Chondrocyte (in vitro differentiated cells): ENCODE results near the gene TTLL5. TPM values are rescaled to one million over a fixed set of nuclear protein-coding genes. Genes with fewer than 3 reads are reported as not detected.
A peak's percentile ranks its signal among the peaks of the same experiment; 100 is the strongest.

ENCODE experiments used
- DNase-seq: peaks from one replicate; pipeline ENCODE4 v3.0.0; 2021; ENCODE audit warnings: mixed read lengths, low spot score
- H3K27ac Mint-ChIP-seq: one replicate; pipeline ENCODE4 v1.8.0; 2021; ENCODE audit warnings: mild to moderate bottlenecking, moderate library complexity, mixed read lengths; ENCODE audit not compliant: unreplicated experiment
- H3K27me3 Mint-ChIP-seq: 2 replicates; pipeline ENCODE4 v1.8.0; 2021; ENCODE audit warnings: low read depth, mixed read lengths
- H3K36me3 Mint-ChIP-seq: 2 replicates; pipeline ENCODE4 v1.8.0; 2021; ENCODE audit warnings: low read depth, mixed read lengths
- H3K4me1 Mint-ChIP-seq: 2 replicates; pipeline ENCODE4 v1.8.0; 2021; ENCODE audit warnings: low read depth, mild to moderate bottlenecking, mixed read lengths
- H3K4me3 Mint-ChIP-seq: one replicate; pipeline ENCODE4 v1.8.0; 2021; ENCODE audit warnings: mild to moderate bottlenecking, moderate library complexity, mixed read lengths; ENCODE audit not compliant: unreplicated experiment
- H3K9me3 Mint-ChIP-seq: 2 replicates; pipeline ENCODE4 v1.8.0; 2021; ENCODE audit warnings: low read depth, mixed read lengths
- CTCF ChIP-seq: fragments of 200-600 bp; sonication (generic); IDR thresholded peaks from 2 replicates; pipeline ENCODE4 v1.5.0; 2021; ENCODE audit warnings: antibody characterized with exemption, mild to moderate bottlenecking, moderate library complexity
- total RNA-seq: library from RNA; stranded (reverse); gene quantifications from 3 replicates; pipeline ENCODE4 v1.2.1, GENCODE V29; 2021

The TTLL5 gene
- total RNA-seq, 1 donor from 2014 or later = 22.1 TPM

- no peak overlapping the region for H3K27ac Mint-ChIP-seq
- H3K27me3 Mint-ChIP-seq = no peaks in the 10 kb centered on the region
- peaks cover 35% of the 10 kb centered on the region for H3K4me1 Mint-ChIP-seq
- H3K36me3 Mint-ChIP-seq = peaks cover 29% of the 10 kb centered on the region
- DNase-seq = no peak
- no peak overlapping the region for H3K4me3 Mint-ChIP-seq
- peaks cover 20% of the 10 kb centered on the region for H3K9me3 Mint-ChIP-seq
- TF ChIP-seq CTCF = no peak
Measured at GRCh38 chr14:75802486-75802885, 141.4 kb downstream of the TTLL5 start.

- no peak for DNase-seq
- peak overlapping the region; percentile 43 for H3K27ac Mint-ChIP-seq
- peaks cover 11% of the 10 kb centered on the region for H3K9me3 Mint-ChIP-seq
Measured at GRCh38 chr14:75803765-75804164, 142.7 kb downstream of the TTLL5 start.

GRCh38 chr14:75804570-75805275, 143.7 kb downstream of the TTLL5 start:
- peak overlapping the region; percentile 28 for H3K27ac Mint-ChIP-seq
- DNase-seq = no peak
- H3K36me3 Mint-ChIP-seq = peaks cover 9% of the 10 kb centered on the region
- H3K4me3 Mint-ChIP-seq = no peak overlapping the region
- peaks cover 4% of the 10 kb centered on the region for H3K9me3 Mint-ChIP-seq
- peaks cover 35% of the 10 kb centered on the region for H3K4me1 Mint-ChIP-seq
- no peak for TF ChIP-seq CTCF
- H3K27me3 Mint-ChIP-seq = no peaks in the 10 kb centered on the region

More at GRCh38 chr14:75803765-75804164, 142.7 kb downstream of the TTLL5 start:
- Mint-ChIP-seq H3K4me3 (no peak overlapping the region), H3K4me1 (peaks cover 35% of the 10 kb centered on the region), H3K27me3 (no peaks in the 10 kb centered on the region), H3K36me3 (peaks cover 17% of the 10 kb centered on the region)
- TF ChIP-seq CTCF = no peak

- TF ChIP-seq CTCF = no peak
Measured at GRCh38 chr14:75805646-75806045, 144.6 kb downstream of the TTLL5 start.

GRCh38 chr14:75806352-75806832, 145.3 kb downstream of the TTLL5 start:
- no peak for DNase-seq
- Mint-ChIP-seq H3K27ac (peak overlapping the region; percentile 39), H3K4me1 (peaks cover 35% of the 10 kb centered on the region), H3K9me3 (no peaks in the 10 kb centered on the region), H3K27me3 (no peaks in the 10 kb centered on the region), H3K36me3 (peaks cover 1% of the 10 kb centered on the region), H3K4me3 (no peak overlapping the region)
- TF ChIP-seq CTCF = no peak

More at GRCh38 chr14:75805646-75806045, 144.6 kb downstream of the TTLL5 start:
- Mint-ChIP-seq H3K27ac (peak overlapping the region; percentile 28), H3K4me1 (peaks cover 35% of the 10 kb centered on the region), H3K27me3 (no peaks in the 10 kb centered on the region), H3K9me3 (no peaks in the 10 kb centered on the region), H3K4me3 (no peak overlapping the region), H3K36me3 (peaks cover 1% of the 10 kb centered on the region)
- no peak for DNase-seq
